Measurements from ENCODE around the gene GNG13.

Gene GNG13, protein sequence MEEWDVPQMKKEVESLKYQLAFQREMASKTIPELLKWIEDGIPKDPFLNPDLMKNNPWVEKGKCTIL

DNA sequence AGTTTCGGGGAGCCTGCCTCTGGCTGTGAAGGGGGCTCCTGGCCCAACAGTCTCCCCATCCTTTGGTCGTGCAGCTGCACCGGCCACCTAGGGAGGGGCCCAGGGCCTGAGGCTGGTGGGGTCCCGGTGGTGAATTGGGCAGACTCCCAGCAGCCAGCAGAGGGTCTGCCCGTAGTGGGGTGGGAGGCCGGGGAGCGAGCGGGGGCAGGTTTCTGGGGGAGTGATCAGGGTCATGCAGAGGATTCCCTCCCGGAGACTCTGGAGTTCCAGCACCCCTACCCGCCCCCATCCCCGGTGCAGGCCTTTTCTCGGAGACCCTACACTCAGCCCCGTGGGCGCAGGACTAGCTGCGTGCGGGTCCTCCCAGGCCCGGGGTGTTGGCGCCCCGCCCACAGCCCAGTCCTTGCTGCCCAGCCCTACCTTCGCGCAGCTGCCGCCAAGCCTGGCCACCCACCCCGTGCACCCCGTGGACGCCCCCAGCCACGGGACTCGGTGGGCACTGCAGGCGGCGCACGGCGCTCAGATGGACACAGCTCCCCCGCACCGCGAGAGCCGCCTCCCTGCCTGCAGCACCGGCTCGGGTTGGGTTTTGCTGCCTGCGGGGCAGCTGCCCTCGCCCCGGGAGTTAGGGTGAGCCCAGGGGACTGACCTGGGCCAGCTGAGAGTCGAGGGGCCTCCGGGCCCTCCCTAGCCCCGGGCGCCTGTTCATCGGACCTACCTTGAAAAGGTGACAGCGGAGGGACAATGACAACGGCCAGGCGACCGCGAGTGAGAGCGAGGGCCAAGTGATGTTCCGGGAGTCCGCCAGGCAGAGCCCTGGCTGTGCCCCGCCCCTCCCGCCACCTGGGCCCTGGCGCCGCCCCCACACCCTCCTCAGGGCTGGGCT is at the start of gene GNG13:
GNG13 (minus strand) TSS at position 787 of the 886 bp plus-strand sequence. CDS start 1,657 bp downstream, outside the sequence.
- H3K27ac ChIP-seq (ENCODE audit: extremely low read depth, low read depth, low read length), result no peak within 1 kb of the TSS
- H3K9me3 ChIP-seq (ENCODE audit: control insufficient read depth, insufficient read depth, low read depth, low read length), result no peaks in the 10 kb centered on the region
- peaks cover 2% of the 10 kb centered on the region; the same call in 1 of the 2 replicates for H3K4me1 ChIP-seq (ENCODE audit: control insufficient read depth, insufficient read depth, low read length)
- ChIA-PET POLR2A (interaction anchor here (0.6 to 3.7 kb wide), 6 partner anchors 12 to 252 kb away, joined by 3 to 23 read pairs (median 4); partner anchors contain the start of genes ANTKMT, CHTF18 and RPUSD1), CTCF (interaction anchor here (0.6 to 1.6 kb wide), 3 partner anchors 80 to 256 kb away, joined by 3 to 5 read pairs (median 4); no protein-coding TSS in a partner anchor)
- peak within 1 kb of the TSS; percentile 13 for H3K4me3 ChIP-seq (ENCODE audit: low read depth, low read length)
- H3K36me3 ChIP-seq (ENCODE audit: control insufficient read depth in 2 of 2, insufficient read depth in 1 of 2, low read length in 2 of 2), result peaks cover 0 to 23% of the 10 kb centered on the region in 2 experiments; a peak in 1 of 3 replicates
- no peak for TF ChIP-seq ZNF48 (tag by site-specific recombination; IDR thresholded peaks at IDR 0.05)
- TF ChIP-seq ZSCAN23 (tag by site-specific recombination; IDR thresholded peaks at IDR 0.05), result no peak
- no peak for TF ChIP-seq MYNN (tag by site-specific recombination; IDR thresholded peaks at IDR 0.05; ENCODE audit: borderline replicate concordance)
- TF ChIP-seq, protein P1, sequence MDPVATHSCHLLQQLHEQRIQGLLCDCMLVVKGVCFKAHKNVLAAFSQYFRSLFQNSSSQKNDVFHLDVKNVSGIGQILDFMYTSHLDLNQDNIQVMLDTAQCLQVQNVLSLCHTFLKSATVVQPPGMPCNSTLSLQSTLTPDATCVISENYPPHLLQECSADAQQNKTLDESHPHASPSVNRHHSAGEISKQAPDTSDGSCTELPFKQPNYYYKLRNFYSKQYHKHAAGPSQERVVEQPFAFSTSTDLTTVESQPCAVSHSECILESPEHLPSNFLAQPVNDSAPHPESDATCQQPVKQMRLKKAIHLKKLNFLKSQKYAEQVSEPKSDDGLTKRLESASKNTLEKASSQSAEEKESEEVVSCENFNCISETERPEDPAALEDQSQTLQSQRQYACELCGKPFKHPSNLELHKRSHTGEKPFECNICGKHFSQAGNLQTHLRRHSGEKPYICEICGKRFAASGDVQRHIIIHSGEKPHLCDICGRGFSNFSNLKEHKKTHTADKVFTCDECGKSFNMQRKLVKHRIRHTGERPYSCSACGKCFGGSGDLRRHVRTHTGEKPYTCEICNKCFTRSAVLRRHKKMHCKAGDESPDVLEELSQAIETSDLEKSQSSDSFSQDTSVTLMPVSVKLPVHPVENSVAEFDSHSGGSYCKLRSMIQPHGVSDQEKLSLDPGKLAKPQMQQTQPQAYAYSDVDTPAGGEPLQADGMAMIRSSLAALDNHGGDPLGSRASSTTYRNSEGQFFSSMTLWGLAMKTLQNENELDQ (tag by site-specific recombination; IDR thresholded peaks at IDR 0.05; ENCODE audit: low read depth), result no peak
- no peak for TF ChIP-seq ZNF610 (tag by site-specific recombination; IDR thresholded peaks at IDR 0.05; ENCODE audit: borderline replicate concordance)
- peak; percentile 90 for TF ChIP-seq EGR2 (tag by site-specific recombination; IDR thresholded peaks at IDR 0.05; ENCODE audit: low read depth)
- peak; percentile 95 for TF ChIP-seq ZFHX2 (tag by site-specific recombination; conservative IDR thresholded peaks at IDR 0.05)
- TF ChIP-seq ZNF350 (tag by site-specific recombination; IDR thresholded peaks at IDR 0.05), result no peak
- TF ChIP-seq ZNF202 (tag by site-specific recombination; IDR thresholded peaks at IDR 0.05; ENCODE audit: borderline replicate concordance), result no peak
- TF ChIP-seq, protein P2, sequence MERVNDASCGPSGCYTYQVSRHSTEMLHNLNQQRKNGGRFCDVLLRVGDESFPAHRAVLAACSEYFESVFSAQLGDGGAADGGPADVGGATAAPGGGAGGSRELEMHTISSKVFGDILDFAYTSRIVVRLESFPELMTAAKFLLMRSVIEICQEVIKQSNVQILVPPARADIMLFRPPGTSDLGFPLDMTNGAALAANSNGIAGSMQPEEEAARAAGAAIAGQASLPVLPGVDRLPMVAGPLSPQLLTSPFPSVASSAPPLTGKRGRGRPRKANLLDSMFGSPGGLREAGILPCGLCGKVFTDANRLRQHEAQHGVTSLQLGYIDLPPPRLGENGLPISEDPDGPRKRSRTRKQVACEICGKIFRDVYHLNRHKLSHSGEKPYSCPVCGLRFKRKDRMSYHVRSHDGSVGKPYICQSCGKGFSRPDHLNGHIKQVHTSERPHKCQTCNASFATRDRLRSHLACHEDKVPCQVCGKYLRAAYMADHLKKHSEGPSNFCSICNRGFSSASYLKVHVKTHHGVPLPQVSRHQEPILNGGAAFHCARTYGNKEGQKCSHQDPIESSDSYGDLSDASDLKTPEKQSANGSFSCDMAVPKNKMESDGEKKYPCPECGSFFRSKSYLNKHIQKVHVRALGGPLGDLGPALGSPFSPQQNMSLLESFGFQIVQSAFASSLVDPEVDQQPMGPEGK (tag by site-specific recombination; IDR thresholded peaks at IDR 0.05), result peak; percentile 25; the same call in 1 of the 2 replicates
- peak; percentile 53 for TF ChIP-seq GLIS2 (tag by site-specific recombination; IDR thresholded peaks at IDR 0.05)
- no peak for TF ChIP-seq ZNF792 (tag by site-specific recombination; IDR thresholded peaks at IDR 0.05)
- no peak for TF ChIP-seq ZNF544 (tag by site-specific recombination; IDR thresholded peaks at IDR 0.05)
- no peak for TF ChIP-seq ZNF626 (tag by site-specific recombination; IDR thresholded peaks at IDR 0.05)
- peak; percentile 22; the same call in 1 of the 2 replicates for TF ChIP-seq SP2 (tag by site-specific recombination; IDR thresholded peaks at IDR 0.05)
- TF ChIP-seq, protein P3, sequence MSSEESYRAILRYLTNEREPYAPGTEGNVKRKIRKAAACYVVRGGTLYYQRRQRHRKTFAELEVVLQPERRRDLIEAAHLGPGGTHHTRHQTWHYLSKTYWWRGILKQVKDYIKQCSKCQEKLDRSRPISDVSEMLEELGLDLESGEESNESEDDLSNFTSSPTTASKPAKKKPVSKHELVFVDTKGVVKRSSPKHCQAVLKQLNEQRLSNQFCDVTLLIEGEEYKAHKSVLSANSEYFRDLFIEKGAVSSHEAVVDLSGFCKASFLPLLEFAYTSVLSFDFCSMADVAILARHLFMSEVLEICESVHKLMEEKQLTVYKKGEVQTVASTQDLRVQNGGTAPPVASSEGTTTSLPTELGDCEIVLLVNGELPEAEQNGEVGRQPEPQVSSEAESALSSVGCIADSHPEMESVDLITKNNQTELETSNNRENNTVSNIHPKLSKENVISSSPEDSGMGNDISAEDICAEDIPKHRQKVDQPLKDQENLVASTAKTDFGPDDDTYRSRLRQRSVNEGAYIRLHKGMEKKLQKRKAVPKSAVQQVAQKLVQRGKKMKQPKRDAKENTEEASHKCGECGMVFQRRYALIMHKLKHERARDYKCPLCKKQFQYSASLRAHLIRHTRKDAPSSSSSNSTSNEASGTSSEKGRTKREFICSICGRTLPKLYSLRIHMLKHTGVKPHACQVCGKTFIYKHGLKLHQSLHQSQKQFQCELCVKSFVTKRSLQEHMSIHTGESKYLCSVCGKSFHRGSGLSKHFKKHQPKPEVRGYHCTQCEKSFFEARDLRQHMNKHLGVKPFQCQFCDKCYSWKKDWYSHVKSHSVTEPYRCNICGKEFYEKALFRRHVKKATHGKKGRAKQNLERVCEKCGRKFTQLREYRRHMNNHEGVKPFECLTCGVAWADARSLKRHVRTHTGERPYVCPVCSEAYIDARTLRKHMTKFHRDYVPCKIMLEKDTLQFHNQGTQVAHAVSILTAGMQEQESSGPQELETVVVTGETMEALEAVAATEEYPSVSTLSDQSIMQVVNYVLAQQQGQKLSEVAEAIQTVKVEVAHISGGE (tag by site-specific recombination; conservative IDR thresholded peaks at IDR 0.05; ENCODE audit: low read depth), result no peak
- TF ChIP-seq, protein P4, sequence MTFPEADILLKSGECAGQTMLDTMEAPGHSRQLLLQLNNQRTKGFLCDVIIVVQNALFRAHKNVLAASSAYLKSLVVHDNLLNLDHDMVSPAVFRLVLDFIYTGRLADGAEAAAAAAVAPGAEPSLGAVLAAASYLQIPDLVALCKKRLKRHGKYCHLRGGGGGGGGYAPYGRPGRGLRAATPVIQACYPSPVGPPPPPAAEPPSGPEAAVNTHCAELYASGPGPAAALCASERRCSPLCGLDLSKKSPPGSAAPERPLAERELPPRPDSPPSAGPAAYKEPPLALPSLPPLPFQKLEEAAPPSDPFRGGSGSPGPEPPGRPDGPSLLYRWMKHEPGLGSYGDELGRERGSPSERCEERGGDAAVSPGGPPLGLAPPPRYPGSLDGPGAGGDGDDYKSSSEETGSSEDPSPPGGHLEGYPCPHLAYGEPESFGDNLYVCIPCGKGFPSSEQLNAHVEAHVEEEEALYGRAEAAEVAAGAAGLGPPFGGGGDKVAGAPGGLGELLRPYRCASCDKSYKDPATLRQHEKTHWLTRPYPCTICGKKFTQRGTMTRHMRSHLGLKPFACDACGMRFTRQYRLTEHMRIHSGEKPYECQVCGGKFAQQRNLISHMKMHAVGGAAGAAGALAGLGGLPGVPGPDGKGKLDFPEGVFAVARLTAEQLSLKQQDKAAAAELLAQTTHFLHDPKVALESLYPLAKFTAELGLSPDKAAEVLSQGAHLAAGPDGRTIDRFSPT (tag by site-specific recombination; IDR thresholded peaks at IDR 0.05), result peak; percentile 76; the same call in 1 of the 2 replicates
- TF ChIP-seq, protein P5, sequence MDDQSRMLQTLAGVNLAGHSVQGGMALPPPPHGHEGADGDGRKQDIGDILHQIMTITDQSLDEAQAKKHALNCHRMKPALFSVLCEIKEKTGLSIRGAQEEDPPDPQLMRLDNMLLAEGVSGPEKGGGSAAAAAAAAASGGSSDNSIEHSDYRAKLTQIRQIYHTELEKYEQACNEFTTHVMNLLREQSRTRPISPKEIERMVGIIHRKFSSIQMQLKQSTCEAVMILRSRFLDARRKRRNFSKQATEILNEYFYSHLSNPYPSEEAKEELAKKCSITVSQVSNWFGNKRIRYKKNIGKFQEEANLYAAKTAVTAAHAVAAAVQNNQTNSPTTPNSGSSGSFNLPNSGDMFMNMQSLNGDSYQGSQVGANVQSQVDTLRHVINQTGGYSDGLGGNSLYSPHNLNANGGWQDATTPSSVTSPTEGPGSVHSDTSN (CRISPR knock-in tag; IDR thresholded peaks at IDR 0.05), result peak; percentile 44; the same call in 1 of the 2 replicates
- no peak for TF ChIP-seq SCRT2 (tag by site-specific recombination; IDR thresholded peaks at IDR 0.05)
- TF ChIP-seq, protein P6, sequence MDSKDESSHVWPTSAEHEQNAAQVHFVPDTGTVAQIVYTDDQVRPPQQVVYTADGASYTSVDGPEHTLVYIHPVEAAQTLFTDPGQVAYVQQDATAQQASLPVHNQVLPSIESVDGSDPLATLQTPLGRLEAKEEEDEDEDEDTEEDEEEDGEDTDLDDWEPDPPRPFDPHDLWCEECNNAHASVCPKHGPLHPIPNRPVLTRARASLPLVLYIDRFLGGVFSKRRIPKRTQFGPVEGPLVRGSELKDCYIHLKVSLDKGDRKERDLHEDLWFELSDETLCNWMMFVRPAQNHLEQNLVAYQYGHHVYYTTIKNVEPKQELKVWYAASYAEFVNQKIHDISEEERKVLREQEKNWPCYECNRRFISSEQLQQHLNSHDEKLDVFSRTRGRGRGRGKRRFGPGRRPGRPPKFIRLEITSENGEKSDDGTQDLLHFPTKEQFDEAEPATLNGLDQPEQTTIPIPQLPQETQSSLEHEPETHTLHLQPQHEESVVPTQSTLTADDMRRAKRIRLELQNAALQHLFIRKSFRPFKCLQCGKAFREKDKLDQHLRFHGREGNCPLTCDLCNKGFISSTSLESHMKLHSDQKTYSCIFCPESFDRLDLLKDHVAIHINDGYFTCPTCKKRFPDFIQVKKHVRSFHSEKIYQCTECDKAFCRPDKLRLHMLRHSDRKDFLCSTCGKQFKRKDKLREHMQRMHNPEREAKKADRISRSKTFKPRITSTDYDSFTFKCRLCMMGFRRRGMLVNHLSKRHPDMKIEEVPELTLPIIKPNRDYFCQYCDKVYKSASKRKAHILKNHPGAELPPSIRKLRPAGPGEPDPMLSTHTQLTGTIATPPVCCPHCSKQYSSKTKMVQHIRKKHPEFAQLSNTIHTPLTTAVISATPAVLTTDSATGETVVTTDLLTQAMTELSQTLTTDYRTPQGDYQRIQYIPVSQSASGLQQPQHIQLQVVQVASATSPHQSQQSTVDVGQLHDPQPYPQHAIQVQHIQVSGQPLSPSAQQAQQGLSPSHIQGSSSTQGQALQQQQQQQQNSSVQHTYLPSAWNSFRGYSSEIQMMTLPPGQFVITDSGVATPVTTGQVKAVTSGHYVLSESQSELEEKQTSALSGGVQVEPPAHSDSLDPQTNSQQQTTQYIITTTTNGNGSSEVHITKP (tag by site-specific recombination; IDR thresholded peaks at IDR 0.05), result no peak

Data from HEK293 (cell line).